Stomach (tissue), 4 donors: Measurements from ENCODE around the gene MYOCOS.

Experiments
- CTCF ChIP-seq, 7 experiments: fragments of 450-650 bp in 4 of 7; fragments of 200-600 bp in 3 of 7; sonication (generic) in 3 of 7; IDR thresholded peaks; one replicate each; pipeline ENCODE4 v1.5.1; 2016 to 2019; ENCODE audit warnings: antibody characterized with exemption in 7 of 7, control low read depth in 2 of 7, mild to moderate bottlenecking in 1 of 7
- POLR2AphosphoS5 ChIP-seq, 3 donors: sonication (generic); formaldehyde crosslinking; IDR thresholded peaks; one replicate each; pipeline ENCODE4 v1.6.1; 2016; ENCODE audit warnings: antibody characterized with exemption in 3 of 3

- TF ChIP-seq POLR2AphosphoS5 (IDR thresholded peaks at IDR 0.05) (no peak), CTCF (IDR thresholded peaks at IDR 0.05) (no peak)
These were observed 10.7 kb upstream of the MYOCOS start for GRCh38 chr1:171611306-171611705.
